GM23338 (cell line): ENCODE measurements around the gene NEK6.

ENCODE experiments used
- POLR2AphosphoS5 ChIP-seq: IDR thresholded peaks from 2 replicates; pipeline ENCODE4 v1.6.1; 2016; ENCODE audit warnings: antibody characterized with exemption, low read depth
- TF ChIP-seq, protein P1 (sequence below), 2 experiments: fragments of 200-600 bp in 1 of 2; sonication (generic) in 1 of 2; conservative IDR thresholded peaks; 2 replicates each; pipeline versions ENCODE4 v1.5.1 to v1.6.1; 2016 to 2017; ENCODE audit warnings: antibody characterized with exemption in 2 of 2, low read depth in 2 of 2, mild to moderate bottlenecking in 2 of 2, moderate library complexity in 1 of 2

- TF ChIP-seq, protein P1, sequence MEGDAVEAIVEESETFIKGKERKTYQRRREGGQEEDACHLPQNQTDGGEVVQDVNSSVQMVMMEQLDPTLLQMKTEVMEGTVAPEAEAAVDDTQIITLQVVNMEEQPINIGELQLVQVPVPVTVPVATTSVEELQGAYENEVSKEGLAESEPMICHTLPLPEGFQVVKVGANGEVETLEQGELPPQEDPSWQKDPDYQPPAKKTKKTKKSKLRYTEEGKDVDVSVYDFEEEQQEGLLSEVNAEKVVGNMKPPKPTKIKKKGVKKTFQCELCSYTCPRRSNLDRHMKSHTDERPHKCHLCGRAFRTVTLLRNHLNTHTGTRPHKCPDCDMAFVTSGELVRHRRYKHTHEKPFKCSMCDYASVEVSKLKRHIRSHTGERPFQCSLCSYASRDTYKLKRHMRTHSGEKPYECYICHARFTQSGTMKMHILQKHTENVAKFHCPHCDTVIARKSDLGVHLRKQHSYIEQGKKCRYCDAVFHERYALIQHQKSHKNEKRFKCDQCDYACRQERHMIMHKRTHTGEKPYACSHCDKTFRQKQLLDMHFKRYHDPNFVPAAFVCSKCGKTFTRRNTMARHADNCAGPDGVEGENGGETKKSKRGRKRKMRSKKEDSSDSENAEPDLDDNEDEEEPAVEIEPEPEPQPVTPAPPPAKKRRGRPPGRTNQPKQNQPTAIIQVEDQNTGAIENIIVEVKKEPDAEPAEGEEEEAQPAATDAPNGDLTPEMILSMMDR (conservative IDR thresholded peaks at IDR 0.05; ENCODE audit: low read depth in 2 of 2) = no peak
- no peak for TF ChIP-seq POLR2AphosphoS5
Measured at GRCh38 chr9:124388275-124389048, 130.7 kb downstream of the NEK6 start.
